KMS-11 (cell line): ENCODE data around the gene GGACT.

Experiments used
- H2AFZ ChIP-seq: fragments of 200-600 bp; sonication (generic); 2 replicates; pipeline ENCODE4 v1.6.1; 2016; ENCODE audit warnings: antibody characterized with exemption, mixed run types, low read depth
- H3K27ac ChIP-seq: fragments of 200-600 bp; sonication (generic); 2 replicates; pipeline ENCODE4 v1.6.1; 2016; ENCODE audit warnings: mild to moderate bottlenecking, mixed run types
- H3K27me3 ChIP-seq: fragments of 200-600 bp; sonication (generic); 2 replicates; pipeline ENCODE4 v1.6.1; 2017; ENCODE audit warnings: mild to moderate bottlenecking, low read depth, mixed run types, moderate library complexity; ENCODE audit not compliant: insufficient read depth
- H3K36me3 ChIP-seq: fragments of 200-600 bp; sonication (generic); 2 replicates; pipeline ENCODE4 v1.6.1; 2017; ENCODE audit warnings: mild to moderate bottlenecking, mixed run types; ENCODE audit not compliant: insufficient read depth
- H3K4me1 ChIP-seq: fragments of 200-600 bp; sonication (generic); 2 replicates; pipeline ENCODE4 v1.6.1; 2016; ENCODE audit warnings: mild to moderate bottlenecking, low read depth, mixed run types; ENCODE audit not compliant: poor library complexity, severe bottlenecking
- H3K4me2 ChIP-seq: fragments of 200-600 bp; sonication (generic); 2 replicates; pipeline ENCODE4 v1.7.0; 2016; ENCODE audit warnings: mild to moderate bottlenecking, mixed run types
- H3K4me3 ChIP-seq: fragments of 200-600 bp; sonication (generic); IDR thresholded peaks from 2 replicates; pipeline ENCODE4 v1.6.1; 2017; ENCODE audit warnings: low read depth, low read length, mixed read lengths; ENCODE audit not compliant: insufficient read depth
- H3K79me2 ChIP-seq: fragments of 200-600 bp; sonication (generic); 2 replicates; pipeline ENCODE4 v1.6.1; 2016; ENCODE audit warnings: low read depth, mixed run types; ENCODE audit not compliant: insufficient read depth
- H3K9ac ChIP-seq: fragments of 200-600 bp; sonication (generic); 2 replicates; pipeline ENCODE4 v1.6.1; 2016; ENCODE audit warnings: mild to moderate bottlenecking, mixed run types
- H4K20me1 ChIP-seq: fragments of 200-600 bp; sonication (generic); 2 replicates; pipeline ENCODE4 v1.6.1; 2016; ENCODE audit warnings: mild to moderate bottlenecking, mixed run types; ENCODE audit not compliant: insufficient read depth
- TF ChIP-seq, protein P1 (sequence below): fragments of 200-600 bp; sonication (generic); conservative IDR thresholded peaks from 2 replicates; pipeline ENCODE4 v1.6.1; 2017; ENCODE audit warnings: low read depth, mild to moderate bottlenecking, antibody characterized with exemption, low read length, moderate library complexity, mixed read lengths

GGACT gene

DNA sequence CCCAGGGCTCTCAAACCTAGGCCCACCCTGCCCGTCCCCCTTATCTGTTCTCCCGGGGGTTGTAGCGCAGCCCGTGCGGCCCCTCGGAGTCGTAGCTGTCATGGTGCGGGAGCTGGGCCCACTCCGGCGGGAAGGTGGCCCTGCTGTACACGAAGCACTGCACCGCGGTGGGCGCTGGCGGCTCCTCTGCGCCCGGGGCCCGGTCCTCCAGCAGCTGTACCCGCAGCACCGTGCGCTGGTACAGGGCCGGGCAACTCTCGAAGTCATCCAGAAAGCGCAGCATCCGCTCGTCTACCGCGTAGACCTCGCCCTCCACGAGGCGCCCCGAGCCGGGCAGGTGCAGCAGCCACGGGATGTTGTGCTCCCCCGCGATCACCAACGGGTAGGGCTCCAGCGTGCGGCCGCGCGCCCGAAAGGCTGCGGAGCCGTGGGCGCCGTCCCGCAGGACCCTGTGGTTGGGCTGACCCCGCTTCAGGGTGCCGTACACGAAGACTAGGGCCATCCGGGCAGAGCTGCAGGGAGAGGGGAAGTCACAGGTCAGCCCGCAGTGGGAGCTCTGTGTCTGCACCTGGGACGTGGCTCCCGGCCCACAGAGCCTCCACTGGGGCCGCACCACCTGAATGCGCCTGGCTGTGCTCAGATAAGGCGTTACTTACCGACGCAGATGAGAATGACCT is 56.4 kb downstream of the GGACT start:
- no peak overlapping the region for H2AFZ ChIP-seq
- no peak overlapping the region for H3K4me2 ChIP-seq
- H3K4me1 ChIP-seq = no peaks in the 10 kb centered on the region
- H3K9ac ChIP-seq = no peak overlapping the region
- H3K4me3 ChIP-seq = no peak overlapping the region
- TF ChIP-seq, protein P1, sequence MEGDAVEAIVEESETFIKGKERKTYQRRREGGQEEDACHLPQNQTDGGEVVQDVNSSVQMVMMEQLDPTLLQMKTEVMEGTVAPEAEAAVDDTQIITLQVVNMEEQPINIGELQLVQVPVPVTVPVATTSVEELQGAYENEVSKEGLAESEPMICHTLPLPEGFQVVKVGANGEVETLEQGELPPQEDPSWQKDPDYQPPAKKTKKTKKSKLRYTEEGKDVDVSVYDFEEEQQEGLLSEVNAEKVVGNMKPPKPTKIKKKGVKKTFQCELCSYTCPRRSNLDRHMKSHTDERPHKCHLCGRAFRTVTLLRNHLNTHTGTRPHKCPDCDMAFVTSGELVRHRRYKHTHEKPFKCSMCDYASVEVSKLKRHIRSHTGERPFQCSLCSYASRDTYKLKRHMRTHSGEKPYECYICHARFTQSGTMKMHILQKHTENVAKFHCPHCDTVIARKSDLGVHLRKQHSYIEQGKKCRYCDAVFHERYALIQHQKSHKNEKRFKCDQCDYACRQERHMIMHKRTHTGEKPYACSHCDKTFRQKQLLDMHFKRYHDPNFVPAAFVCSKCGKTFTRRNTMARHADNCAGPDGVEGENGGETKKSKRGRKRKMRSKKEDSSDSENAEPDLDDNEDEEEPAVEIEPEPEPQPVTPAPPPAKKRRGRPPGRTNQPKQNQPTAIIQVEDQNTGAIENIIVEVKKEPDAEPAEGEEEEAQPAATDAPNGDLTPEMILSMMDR = no peak
- no peaks in the 10 kb centered on the region for H3K27me3 ChIP-seq
- no peak overlapping the region for H3K27ac ChIP-seq
- no peaks in the 10 kb centered on the region for H3K79me2 ChIP-seq
- no peaks in the 10 kb centered on the region for H4K20me1 ChIP-seq
- H3K36me3 ChIP-seq = no peaks in the 10 kb centered on the region

DNA sequence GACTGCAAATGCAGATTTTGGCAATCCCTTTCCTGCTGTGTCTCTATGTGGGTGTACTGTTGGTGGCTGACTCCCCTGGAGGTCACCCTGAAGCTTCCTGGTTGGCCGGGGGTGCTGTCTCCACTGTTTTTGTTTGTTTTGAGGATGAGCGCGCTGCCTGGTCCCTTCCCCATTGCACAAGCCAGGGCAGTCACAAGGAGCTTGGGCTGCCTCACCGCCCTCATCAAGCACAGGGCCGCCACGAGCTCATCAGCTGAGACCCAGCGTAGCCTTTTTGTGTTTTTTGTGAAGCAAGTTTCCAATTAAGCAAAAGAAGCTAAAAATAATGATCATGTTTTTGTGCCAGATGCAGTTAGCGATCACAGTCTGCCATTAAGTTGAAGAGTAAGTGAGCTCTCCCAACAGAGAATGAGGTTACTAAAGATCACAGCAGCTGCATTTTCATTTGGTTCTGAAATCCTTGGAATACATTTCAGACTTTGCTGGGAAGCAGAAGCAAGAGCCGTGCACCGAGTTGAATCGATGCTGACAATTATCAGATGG is 57.8 kb downstream of the GGACT start:
- H3K79me2 ChIP-seq = no peaks in the 10 kb centered on the region
- no peak overlapping the region for H3K27ac ChIP-seq
- H3K36me3 ChIP-seq = no peaks in the 10 kb centered on the region
- no peaks in the 10 kb centered on the region for H4K20me1 ChIP-seq
- H3K4me2 ChIP-seq = no peak overlapping the region
- TF ChIP-seq, protein P1 = no peak
- no peaks in the 10 kb centered on the region for H3K27me3 ChIP-seq
- H3K9ac ChIP-seq = no peak overlapping the region
- no peaks in the 10 kb centered on the region for H3K4me1 ChIP-seq
- no peak overlapping the region for H3K4me3 ChIP-seq
- no peak overlapping the region for H2AFZ ChIP-seq

DNA sequence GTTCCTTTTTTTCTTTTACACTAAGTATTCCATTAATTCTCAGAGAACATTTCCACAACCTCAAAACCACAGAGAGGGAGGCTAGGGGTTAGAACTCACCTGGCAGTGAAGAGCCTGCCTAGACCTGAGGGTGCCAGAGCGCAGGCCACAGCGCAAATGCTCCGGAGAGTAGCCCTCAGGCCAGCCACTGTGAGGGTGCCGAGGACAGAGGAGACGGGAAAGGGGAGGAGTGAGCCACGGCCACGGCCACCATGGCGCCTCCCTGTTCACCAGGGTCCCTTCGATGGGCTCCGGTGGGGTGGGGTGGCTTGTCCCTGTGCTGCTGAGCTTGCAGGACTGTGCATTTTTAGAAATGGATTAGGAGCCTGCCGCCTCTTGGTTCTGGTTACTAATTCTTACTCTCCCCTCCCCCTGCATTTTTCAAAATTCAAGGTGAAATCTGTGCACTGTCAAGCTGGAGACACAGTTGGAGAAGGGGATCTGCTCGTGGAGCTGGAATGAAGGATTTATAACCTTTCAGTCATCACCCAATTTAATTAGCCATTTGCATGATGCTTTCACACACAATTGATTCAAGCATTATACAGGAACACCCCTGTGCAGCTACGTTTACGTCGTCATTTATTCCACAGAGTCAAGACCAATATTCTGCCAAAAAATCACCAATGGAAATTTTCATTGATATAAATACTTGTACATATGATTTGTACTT is 58.8 kb downstream of the GGACT start:
- TF ChIP-seq, protein P1 = no peak
- Histone ChIP-seq H2AFZ (no peak overlapping the region), H3K4me1 (no peaks in the 10 kb centered on the region), H3K4me3 (no peak overlapping the region), H3K36me3 (no peaks in the 10 kb centered on the region), H3K9ac (no peak overlapping the region), H3K27me3 (no peaks in the 10 kb centered on the region), H4K20me1 (no peaks in the 10 kb centered on the region), H3K27ac (no peak overlapping the region), H3K4me2 (no peak overlapping the region), H3K79me2 (no peaks in the 10 kb centered on the region)

DNA sequence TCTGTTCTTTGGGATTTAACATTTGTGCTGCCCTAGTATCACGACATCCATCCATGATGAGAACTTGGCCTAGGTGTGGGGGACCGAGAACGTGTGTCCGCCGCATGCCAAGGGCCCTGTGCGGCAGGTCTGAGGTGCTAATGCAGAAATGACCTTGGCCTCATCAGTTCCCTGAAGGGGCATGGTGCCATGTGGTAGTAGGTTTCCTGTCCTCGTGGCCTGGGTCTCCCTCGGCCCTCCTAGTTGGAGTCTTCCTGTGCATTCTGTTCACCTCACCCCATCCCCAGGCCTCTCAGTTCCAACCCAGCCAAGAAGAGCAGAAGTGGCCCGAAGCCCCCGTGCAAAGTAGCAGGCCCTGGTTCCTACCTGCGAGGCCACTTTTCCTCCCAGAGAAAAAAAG is 59.8 kb downstream of the GGACT start:
- TF ChIP-seq, protein P1 = no peak
- H3K27me3 ChIP-seq = no peaks in the 10 kb centered on the region
- no peak overlapping the region for H3K27ac ChIP-seq
- H3K36me3 ChIP-seq = no peaks in the 10 kb centered on the region
- no peak overlapping the region for H2AFZ ChIP-seq
- no peak overlapping the region for H3K4me3 ChIP-seq
- no peaks in the 10 kb centered on the region for H3K79me2 ChIP-seq
- no peaks in the 10 kb centered on the region for H3K4me1 ChIP-seq
- H3K4me2 ChIP-seq = no peak overlapping the region
- H4K20me1 ChIP-seq = no peaks in the 10 kb centered on the region
- no peak overlapping the region for H3K9ac ChIP-seq
